Activated CD4-positive, alpha-beta T cell treated with anti-CD3 and anti-CD28 coated beads, Interleukin-2, amount 10 ng/mL, durations not matched to agents 24 days and 14 days (primary cell): ENCODE results near the gene XXYLT1. TPM values are rescaled to one million over a fixed set of nuclear protein-coding genes. Genes with fewer than 3 reads are reported as not detected.

Experiments used
- DNase-seq: peaks from one replicate; pipeline ENCODE4 v3.0.0; 2022
- H3K27ac Mint-ChIP-seq: one replicate; pipeline ENCODE4 v1.8.0; 2022; ENCODE audit warnings: mild to moderate bottlenecking, mixed read lengths
- H3K27me3 Mint-ChIP-seq: one replicate; pipeline ENCODE4 v1.8.0; 2022; ENCODE audit warnings: mixed read lengths
- H3K36me3 Mint-ChIP-seq: one replicate; pipeline ENCODE4 v1.8.0; 2022; ENCODE audit warnings: low read depth, mild to moderate bottlenecking, mixed read lengths
- H3K4me1 Mint-ChIP-seq: one replicate; pipeline ENCODE4 v1.8.0; 2021; ENCODE audit warnings: mixed read lengths
- H3K4me3 Mint-ChIP-seq: one replicate; pipeline ENCODE4 v1.8.0; 2022; ENCODE audit warnings: mild to moderate bottlenecking, moderate library complexity, mixed read lengths
- H3K9me3 Mint-ChIP-seq: one replicate; pipeline ENCODE4 v1.8.0; 2021; ENCODE audit warnings: mixed read lengths
- intact Hi-C: fragments of 100-400 bp; cut with micrococcal nuclease; formaldehyde crosslinking; loops from one replicate; pipeline ENCODE4 v1.15.1; 2023
- total RNA-seq: library from RNA; stranded (reverse); gene quantifications from 2 replicates; pipeline ENCODE4 v1.2.3, GENCODE V29; 2022

Gene XXYLT1
- total RNA-seq, 1 donor from 2014 or later = 17.4 TPM

GRCh38 chr3:195274259-195274966 lies 3.5 kb upstream of the XXYLT1 start:
- intact Hi-C loops = loop anchor here (5.0 kb wide), 2 partner anchors 183 to 268 kb away; partner anchors contain the start of gene PPP1R2
- DNase-seq = no peak
- Mint-ChIP-seq H3K4me1 (peaks cover 11% of the 10 kb centered on the region), H3K4me3 (no peak overlapping the region), H3K36me3 (peaks cover 3% of the 10 kb centered on the region), H3K27ac (no peak overlapping the region), H3K27me3 (no peaks in the 10 kb centered on the region), H3K9me3 (no peaks in the 10 kb centered on the region)

DNA sequence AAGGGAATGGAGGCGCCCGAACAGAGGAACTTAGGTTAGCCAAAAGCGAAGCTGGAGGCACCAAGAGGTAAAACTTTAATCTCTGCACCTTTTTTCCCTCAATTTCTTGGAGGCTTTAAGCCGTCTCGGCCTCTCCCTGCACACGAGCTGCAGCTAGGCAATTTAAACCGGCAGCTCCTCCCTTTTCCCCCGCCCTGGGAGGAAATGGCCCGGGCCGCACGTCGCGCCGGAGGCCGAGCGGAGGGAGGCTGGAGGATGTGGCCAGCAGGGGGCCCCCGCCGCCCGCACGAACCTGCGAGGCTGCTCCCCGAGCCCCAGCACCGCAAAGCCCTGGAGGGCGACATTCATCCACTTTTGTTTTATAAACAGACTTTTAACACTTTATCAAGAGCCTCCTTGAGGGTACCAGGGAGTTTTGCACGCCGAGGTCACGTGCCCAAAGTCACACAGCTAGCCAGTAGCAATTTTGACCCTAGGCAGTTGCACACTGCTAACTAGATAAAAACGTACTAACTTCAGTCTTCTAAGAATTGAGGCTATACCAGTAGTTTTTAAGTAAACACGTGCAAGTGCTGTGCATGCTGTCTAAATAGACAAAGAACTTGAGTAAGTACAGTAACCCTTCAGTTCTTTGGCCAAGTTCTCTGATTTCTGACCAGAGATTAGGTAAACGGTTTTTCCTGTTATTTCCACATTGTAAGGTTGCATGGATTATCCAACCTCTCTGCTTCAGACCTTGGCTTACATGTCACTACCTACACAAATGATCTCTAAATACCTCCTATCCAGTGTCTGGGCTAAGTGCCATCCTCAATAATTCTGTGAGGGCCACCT lies 668 bp upstream of the XXYLT1 start:
- DNase-seq = peak; percentile 97
- intact Hi-C loops = loop anchor here (1.0 to 5.0 kb wide), 5 partner anchors 172 to 579 kb away; partner anchors contain the start of genes ACAP2 and PPP1R2
- H3K27me3 Mint-ChIP-seq = no peaks in the 10 kb centered on the region
- peaks cover 4% of the 10 kb centered on the region for H3K36me3 Mint-ChIP-seq
- peak overlapping the region; percentile 90 for H3K27ac Mint-ChIP-seq
- no peaks in the 10 kb centered on the region for H3K9me3 Mint-ChIP-seq
- peaks cover 17% of the 10 kb centered on the region for H3K4me1 Mint-ChIP-seq
- H3K4me3 Mint-ChIP-seq = peak overlapping the region; percentile 88

DNA sequence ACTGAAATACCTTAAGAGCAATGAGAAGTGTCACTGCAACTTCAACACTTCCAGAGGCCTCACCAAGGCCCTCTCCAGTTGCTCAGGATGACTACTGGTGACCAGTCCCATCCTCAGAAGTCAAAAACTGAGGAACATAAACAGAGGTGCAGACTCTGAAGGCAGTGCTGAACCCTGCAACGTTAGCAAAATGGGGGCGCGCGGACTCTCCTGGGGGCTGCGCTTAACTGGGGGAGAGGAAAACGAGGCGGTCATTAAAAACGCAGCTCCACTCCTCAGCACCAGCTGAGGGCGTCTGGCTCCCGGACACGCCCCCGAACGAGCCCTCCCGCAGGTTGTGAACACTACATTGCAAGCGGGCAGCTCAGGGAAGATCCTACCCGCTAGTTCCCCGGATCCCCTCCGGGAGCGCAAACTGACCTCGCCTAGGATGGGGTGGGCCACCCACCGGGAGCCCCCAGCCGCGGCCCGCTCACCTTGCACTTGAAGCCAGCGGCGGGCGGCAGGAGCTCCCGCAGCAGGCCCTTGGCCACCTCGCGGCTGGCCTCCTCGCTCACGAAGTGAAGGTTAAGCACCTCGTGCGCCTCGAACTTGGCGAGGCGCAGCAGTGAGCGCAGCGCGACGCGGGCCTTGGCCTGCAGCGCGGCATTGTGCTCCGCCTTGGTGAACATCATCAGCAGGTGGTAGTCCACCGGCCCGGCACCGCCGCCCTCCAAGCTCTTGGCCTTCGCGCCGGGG lies 711 bp downstream of the XXYLT1 start:
- Mint-ChIP-seq H3K9me3 (no peaks in the 10 kb centered on the region), H3K36me3 (peaks cover 7% of the 10 kb centered on the region), H3K27me3 (no peaks in the 10 kb centered on the region), H3K4me3 (peak overlapping the region; percentile 88), H3K4me1 (peaks cover 17% of the 10 kb centered on the region), H3K27ac (peak overlapping the region; percentile 69)
- peak; percentile 81 for DNase-seq
- intact Hi-C loops = loop anchor here (2.0 to 5.0 kb wide), 3 partner anchors 187 to 581 kb away; partner anchors contain the start of gene PPP1R2

GRCh38 chr3:195269375-195270078 lies 1.4 kb downstream of the XXYLT1 start:
- Mint-ChIP-seq H3K27ac (no peak overlapping the region), H3K4me1 (peaks cover 17% of the 10 kb centered on the region), H3K36me3 (peaks cover 9% of the 10 kb centered on the region), H3K27me3 (no peaks in the 10 kb centered on the region), H3K9me3 (no peaks in the 10 kb centered on the region), H3K4me3 (peak overlapping the region; percentile 88)
- intact Hi-C loops = loop anchor here (2.0 to 5.0 kb wide), 3 partner anchors 188 to 581 kb away; partner anchors contain the start of gene PPP1R2
- DNase-seq = peak; percentile 55

DNA sequence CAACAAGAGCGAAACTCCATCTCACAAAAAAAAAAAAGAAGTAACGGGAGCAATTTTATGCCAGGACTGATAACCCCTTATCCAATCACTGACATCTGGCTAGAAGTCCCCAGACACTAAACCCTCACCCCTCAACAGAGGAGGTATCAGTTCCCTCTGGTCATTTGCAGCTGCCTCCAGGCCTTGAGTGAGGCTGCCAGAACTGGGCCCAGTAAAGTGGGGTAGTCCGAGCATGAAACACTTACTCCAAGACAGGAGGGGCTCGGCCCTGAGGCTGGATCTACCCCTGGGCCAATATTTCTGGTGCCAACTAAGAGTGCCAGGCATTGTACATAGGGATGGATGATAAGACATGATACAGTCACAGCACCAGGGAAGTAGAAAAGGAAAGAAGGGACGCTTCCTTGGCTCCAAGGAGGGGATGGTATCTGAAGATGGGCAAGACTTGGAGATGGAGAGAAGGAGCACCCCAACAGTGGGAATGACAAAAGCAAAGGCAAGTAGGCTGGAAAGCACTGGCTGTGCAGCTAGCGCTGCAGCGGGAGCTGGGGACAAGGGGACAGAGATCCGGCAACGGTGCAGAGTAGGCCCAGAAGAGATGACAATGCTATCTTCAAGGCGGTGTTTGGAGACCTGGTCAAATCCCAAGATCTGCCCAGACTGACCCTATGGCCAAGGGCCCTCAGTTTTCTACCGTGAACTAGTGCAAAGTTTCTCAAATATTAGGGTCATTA lies 2.2 kb downstream of the XXYLT1 start:
- Mint-ChIP-seq H3K27ac (no peak overlapping the region), H3K27me3 (no peaks in the 10 kb centered on the region), H3K36me3 (peaks cover 10% of the 10 kb centered on the region), H3K4me1 (peaks cover 21% of the 10 kb centered on the region), H3K4me3 (peak overlapping the region; percentile 88), H3K9me3 (no peaks in the 10 kb centered on the region)
- peak; percentile 56 for DNase-seq
- intact Hi-C loops = no loop called here

GRCh38 chr3:195267096-195267495 lies 3.9 kb downstream of the XXYLT1 start:
- Mint-ChIP-seq H3K4me1 (peaks cover 21% of the 10 kb centered on the region), H3K4me3 (no peak overlapping the region), H3K27me3 (no peaks in the 10 kb centered on the region), H3K36me3 (peaks cover 11% of the 10 kb centered on the region), H3K27ac (no peak overlapping the region), H3K9me3 (no peaks in the 10 kb centered on the region)
- peak; percentile 52 for DNase-seq
- intact Hi-C loops = no loop called here

GRCh38 chr3:195266428-195266827 lies 4.5 kb downstream of the XXYLT1 start:
- DNase-seq = peak; percentile 51
- Mint-ChIP-seq H3K27ac (no peak overlapping the region), H3K9me3 (no peaks in the 10 kb centered on the region), H3K4me1 (peaks cover 22% of the 10 kb centered on the region), H3K36me3 (peaks cover 13% of the 10 kb centered on the region), H3K27me3 (no peaks in the 10 kb centered on the region), H3K4me3 (no peak overlapping the region)
- intact Hi-C loops = no loop called here

DNA sequence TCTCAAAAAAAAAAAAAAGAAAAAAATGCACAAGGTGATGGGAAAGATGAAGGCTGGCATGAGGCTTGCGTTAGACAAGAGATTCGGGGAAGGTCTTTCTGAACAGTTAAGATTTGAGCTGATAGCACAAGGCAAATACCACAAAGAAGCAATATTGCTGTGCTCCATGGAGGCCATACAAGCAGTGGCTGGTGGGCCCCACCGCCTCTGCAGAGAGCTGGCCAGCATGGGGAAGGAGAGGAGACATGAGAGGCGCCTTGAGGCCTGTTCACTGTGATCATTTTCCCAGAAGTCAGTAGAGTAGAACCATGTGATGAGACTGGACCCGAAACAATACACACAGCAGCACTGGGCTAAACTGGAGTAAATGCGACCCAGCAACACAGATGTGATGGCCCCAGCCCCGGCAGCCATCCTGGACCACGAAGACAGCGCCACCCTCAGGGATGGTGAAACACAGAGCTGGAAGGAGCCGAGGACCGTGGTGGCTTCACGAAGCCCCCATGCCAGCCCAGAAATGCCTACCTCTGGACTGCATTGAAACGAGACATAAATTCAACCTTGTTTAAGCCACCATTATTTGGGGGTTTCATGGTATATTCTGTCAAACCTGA lies 5.5 kb downstream of the XXYLT1 start:
- DNase-seq = peak; percentile 53
- Mint-ChIP-seq H3K27ac (no peak overlapping the region), H3K36me3 (peaks cover 13% of the 10 kb centered on the region), H3K4me1 (peaks cover 26% of the 10 kb centered on the region), H3K9me3 (no peaks in the 10 kb centered on the region), H3K27me3 (no peaks in the 10 kb centered on the region), H3K4me3 (no peak overlapping the region)
- intact Hi-C loops = no loop called here

DNA sequence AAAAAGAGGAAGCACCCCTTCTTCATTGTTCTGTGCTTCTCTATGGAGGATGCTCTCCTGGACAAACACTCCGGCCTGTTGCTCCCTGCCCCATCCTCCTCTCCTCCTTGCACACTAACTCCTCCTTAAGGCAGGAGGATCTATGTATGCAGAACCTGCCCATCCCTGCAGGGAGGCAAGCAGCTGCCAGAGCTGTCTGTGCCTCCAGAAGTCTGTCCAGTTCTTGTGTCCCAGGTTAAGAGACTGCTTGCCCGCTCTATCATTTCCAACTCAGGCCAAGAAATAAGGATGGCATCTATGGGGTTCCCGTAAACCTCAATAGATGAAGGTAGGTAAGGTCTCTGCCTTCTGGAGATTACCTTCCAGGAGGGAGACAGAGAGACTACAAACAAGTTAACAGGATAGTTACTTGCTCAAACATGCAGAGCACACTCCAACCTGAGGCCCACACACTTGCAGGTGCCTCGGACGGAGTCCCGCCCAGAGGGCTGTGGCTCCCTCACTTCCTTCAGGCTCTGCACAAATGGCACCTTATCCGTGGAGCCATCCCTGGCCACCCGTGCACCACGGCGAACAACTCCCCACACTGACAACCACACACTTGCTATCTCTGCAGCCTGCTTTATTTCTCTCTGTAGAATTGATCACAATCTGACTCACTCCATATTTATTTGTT lies 6.9 kb downstream of the XXYLT1 start:
- peaks cover 13% of the 10 kb centered on the region for H3K36me3 Mint-ChIP-seq
- intact Hi-C loops = loop anchor here (5.0 kb wide), 1 partner anchor 117 kb away; no protein-coding TSS in a partner anchor

GRCh38 chr3:195263193-195263924 lies 7.6 kb downstream of the XXYLT1 start:
- H3K27ac Mint-ChIP-seq = no peak overlapping the region
- H3K27me3 Mint-ChIP-seq = no peaks in the 10 kb centered on the region
- H3K9me3 Mint-ChIP-seq = no peaks in the 10 kb centered on the region
- H3K36me3 Mint-ChIP-seq = peaks cover 10% of the 10 kb centered on the region
- peaks cover 19% of the 10 kb centered on the region for H3K4me1 Mint-ChIP-seq
- intact Hi-C loops = loop anchor here (5.0 kb wide), 1 partner anchor 116 kb away; no protein-coding TSS in a partner anchor
- no peak overlapping the region for H3K4me3 Mint-ChIP-seq
- DNase-seq = peak; percentile 56

More for the DNA sequence above, 6.9 kb downstream of the XXYLT1 start:
- Mint-ChIP-seq H3K4me1 (peaks cover 19% of the 10 kb centered on the region), H3K27ac (no peak overlapping the region), H3K9me3 (no peaks in the 10 kb centered on the region), H3K27me3 (no peaks in the 10 kb centered on the region), H3K4me3 (no peak overlapping the region)
- peak; percentile 47 for DNase-seq

DNA sequence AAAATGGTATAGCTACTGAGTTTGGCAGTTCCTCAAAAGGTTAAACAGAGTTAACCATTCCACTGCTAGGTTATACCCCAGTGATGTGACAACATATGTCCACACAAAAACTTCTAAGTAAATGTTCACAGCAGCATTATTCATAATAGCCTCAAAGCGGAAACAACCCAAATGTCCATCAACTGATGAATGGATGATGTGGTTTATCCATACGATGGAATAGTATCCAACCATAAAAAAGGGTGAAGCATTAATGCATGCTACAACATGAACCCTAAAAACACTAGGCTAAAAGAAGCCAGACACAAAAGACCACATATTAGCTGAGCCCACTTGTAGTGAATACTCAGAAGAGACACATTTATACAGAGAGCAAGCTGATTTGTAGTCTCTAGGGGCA lies 9.0 kb downstream of the XXYLT1 start:
- peaks cover 20% of the 10 kb centered on the region for H3K4me1 Mint-ChIP-seq
- no peaks in the 10 kb centered on the region for H3K27me3 Mint-ChIP-seq
- no peak overlapping the region for H3K4me3 Mint-ChIP-seq
- no peak for DNase-seq
- H3K27ac Mint-ChIP-seq = no peak overlapping the region
- intact Hi-C loops = loop anchor here (2.0 to 5.0 kb wide), 2 partner anchors 115 to 133 kb away; no protein-coding TSS in a partner anchor
- no peaks in the 10 kb centered on the region for H3K9me3 Mint-ChIP-seq
- peaks cover 8% of the 10 kb centered on the region for H3K36me3 Mint-ChIP-seq
